Thoracic aorta (tissue), 2 donors: ENCODE measurements around the gene IL17D. TPM values are rescaled to one million over a fixed set of nuclear protein-coding genes. Genes with fewer than 3 reads are reported as not detected.
A peak's percentile ranks its signal among the peaks of the same experiment; 100 is the strongest.

ENCODE experiments used
- ATAC-seq: fragments of 150-250 bp; one replicate; pipeline ENCODE4 v1.8.0; 2017; ENCODE audit warnings: low read depth; ENCODE audit not compliant: insufficient number of reproducible peaks, low FRiP score
- DNase-seq: peaks from one replicate; pipeline ENCODE4 v3.0.0-alpha.2; 2020; ENCODE audit warnings: low spot score
- H3K27ac ChIP-seq, 2 donors: fragments of 200-600 bp; sonication (generic); 1 replicate in 1 of 2; 2 replicates in 1 of 2; pipeline ENCODE4 v1.5.1; 2016; ENCODE audit warnings: mild to moderate bottlenecking in 2 of 2, moderate library complexity in 2 of 2
- H3K27me3 ChIP-seq: fragments of 200-600 bp; sonication (generic); replicated peaks from 2 replicates; pipeline ENCODE4 v1.6.0; 2016; ENCODE audit warnings: mild to moderate bottlenecking; ENCODE audit not compliant: insufficient read depth
- H3K36me3 ChIP-seq: fragments of 200-600 bp; sonication (generic); one replicate; pipeline ENCODE4 v1.5.1; 2016
- H3K4me1 ChIP-seq, 2 donors: fragments of 200-600 bp; sonication (generic); 1 replicate in 1 of 2; 2 replicates in 1 of 2; pipeline versions ENCODE4 v1.5.1 to v1.6.0; 2016; ENCODE audit warnings: low read depth in 2 of 2, mild to moderate bottlenecking in 1 of 2; ENCODE audit not compliant: control insufficient read depth in 1 of 2
- H3K4me3 ChIP-seq: fragments of 200-600 bp; sonication (generic); 2 replicates; pipeline ENCODE4 v1.5.1; 2016; ENCODE audit warnings: mild to moderate bottlenecking
- H3K9me3 ChIP-seq: fragments of 200-600 bp; sonication (generic); 2 replicates; pipeline ENCODE4 v1.5.1; 2016
- CTCF ChIP-seq: fragments of 200-600 bp; sonication (generic); IDR thresholded peaks from one replicate; pipeline ENCODE4 v1.5.1; 2019; ENCODE audit warnings: antibody characterized with exemption
- total RNA-seq, 2 donors: library from RNA; depleted of rRNA; stranded (reverse); fragments of >200 nt; gene quantifications; one replicate each; pipeline versions ENCODE4 v1.1.0 to v1.2.3, GENCODE V29; 2016

The IL17D gene
- 10 to 100 TPM in 1 of 2 donors, 1 to 10 TPM in 1; 6.6 to 10.3 TPM for total RNA-seq

- ATAC-seq: no peak
- H3K4me1 ChIP-seq: peaks cover 0 to 16% of the 10 kb centered on the region in 2 donors
- peak within 1 kb of the TSS; percentile 75 for H3K4me3 ChIP-seq
- no peaks in the 10 kb centered on the region for H3K9me3 ChIP-seq
- H3K27me3 ChIP-seq: no peaks in the 10 kb centered on the region
- peak within 1 kb of the TSS; percentile 11 to 51 for H3K27ac ChIP-seq
- no peaks in the 10 kb centered on the region for H3K36me3 ChIP-seq
- DNase-seq: no peak
- no peak for TF ChIP-seq CTCF
These were observed at the start of gene IL17D for GRCh38 chr13:20702915-20703779. Gene IL17D (plus strand): TSS chr13:20703699. CDS start chr13:20704002, 303 bp downstream.

GRCh38 chr13:20654156-20654555, 49.3 kb upstream of the IL17D start:
- no peaks in the 10 kb centered on the region for H3K9me3 ChIP-seq
- H3K4me1 ChIP-seq: no peaks in the 10 kb centered on the region
- DNase-seq (no peak), ATAC-seq (no peak)
- no peak for TF ChIP-seq CTCF
- no peak overlapping the region for H3K27ac ChIP-seq
- no peaks in the 10 kb centered on the region for H3K36me3 ChIP-seq
- no peak overlapping the region for H3K4me3 ChIP-seq
- H3K27me3 ChIP-seq: no peaks in the 10 kb centered on the region

GRCh38 chr13:20658451-20659040, 45.0 kb upstream of the IL17D start:
- peaks cover 4% of the 10 kb centered on the region for H3K36me3 ChIP-seq
- no peak overlapping the region for H3K27ac ChIP-seq
- no peak for DNase-seq
- no peak for ATAC-seq
- H3K9me3 ChIP-seq: no peaks in the 10 kb centered on the region
- no peak for TF ChIP-seq CTCF
- H3K4me1 ChIP-seq: no peaks in the 10 kb centered on the region
- no peaks in the 10 kb centered on the region for H3K27me3 ChIP-seq
- H3K4me3 ChIP-seq: no peak overlapping the region

GRCh38 chr13:20664351-20664750, 39.1 kb upstream of the IL17D start:
- no peak overlapping the region for H3K27ac ChIP-seq
- H3K4me1 ChIP-seq: no peaks in the 10 kb centered on the region
- DNase-seq (no peak), ATAC-seq (no peak)
- no peaks in the 10 kb centered on the region for H3K27me3 ChIP-seq
- H3K4me3 ChIP-seq: no peak overlapping the region
- no peak for TF ChIP-seq CTCF
- no peaks in the 10 kb centered on the region for H3K9me3 ChIP-seq
- H3K36me3 ChIP-seq: peaks cover 4% of the 10 kb centered on the region

- no peak for TF ChIP-seq CTCF
- no peak for ATAC-seq
- Histone ChIP-seq H3K27me3 (no peaks in the 10 kb centered on the region), H3K4me3 (no peak overlapping the region), H3K36me3 (peaks cover 4% of the 10 kb centered on the region), H3K27ac (no peak overlapping the region), H3K4me1 (no peaks in the 10 kb centered on the region), H3K9me3 (no peaks in the 10 kb centered on the region)
- DNase-seq: no peak
These were observed 36.6 kb upstream of the IL17D start for GRCh38 chr13:20666948-20667347.
